ENCODE data around the gene KLHDC1. TPM values are rescaled to one million over a fixed set of nuclear protein-coding genes. Genes with fewer than 3 reads are reported as not detected.
A peak's percentile ranks its signal among the peaks of the same experiment; 100 is the strongest.

KLHDC1 gene
- total RNA-seq, 1 donor from 2014 or later, result 0.98 TPM

- TF ChIP-seq, protein P1, sequence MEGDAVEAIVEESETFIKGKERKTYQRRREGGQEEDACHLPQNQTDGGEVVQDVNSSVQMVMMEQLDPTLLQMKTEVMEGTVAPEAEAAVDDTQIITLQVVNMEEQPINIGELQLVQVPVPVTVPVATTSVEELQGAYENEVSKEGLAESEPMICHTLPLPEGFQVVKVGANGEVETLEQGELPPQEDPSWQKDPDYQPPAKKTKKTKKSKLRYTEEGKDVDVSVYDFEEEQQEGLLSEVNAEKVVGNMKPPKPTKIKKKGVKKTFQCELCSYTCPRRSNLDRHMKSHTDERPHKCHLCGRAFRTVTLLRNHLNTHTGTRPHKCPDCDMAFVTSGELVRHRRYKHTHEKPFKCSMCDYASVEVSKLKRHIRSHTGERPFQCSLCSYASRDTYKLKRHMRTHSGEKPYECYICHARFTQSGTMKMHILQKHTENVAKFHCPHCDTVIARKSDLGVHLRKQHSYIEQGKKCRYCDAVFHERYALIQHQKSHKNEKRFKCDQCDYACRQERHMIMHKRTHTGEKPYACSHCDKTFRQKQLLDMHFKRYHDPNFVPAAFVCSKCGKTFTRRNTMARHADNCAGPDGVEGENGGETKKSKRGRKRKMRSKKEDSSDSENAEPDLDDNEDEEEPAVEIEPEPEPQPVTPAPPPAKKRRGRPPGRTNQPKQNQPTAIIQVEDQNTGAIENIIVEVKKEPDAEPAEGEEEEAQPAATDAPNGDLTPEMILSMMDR (IDR thresholded peaks at IDR 0.05; ENCODE audit: partially characterized antibody, unreplicated experiment), result no peak
- Mint-ChIP-seq H3K36me3 (ENCODE audit: unreplicated experiment) (no peaks in the 10 kb centered on the region), H3K4me1 (ENCODE audit: low read depth, unreplicated experiment) (no peaks in the 10 kb centered on the region), H3K27ac (ENCODE audit: unreplicated experiment) (no peak overlapping the region), H3K9me3 (ENCODE audit: unreplicated experiment) (peaks cover 2% of the 10 kb centered on the region), H3K4me3 (ENCODE audit: unreplicated experiment) (no peak overlapping the region), H3K27me3 (ENCODE audit: unreplicated experiment) (peaks cover 3% of the 10 kb centered on the region)
- no peak for DNase-seq
Measured at GRCh38 chr14:49670475-49670874, 22.4 kb upstream of the KLHDC1 start.

- TF ChIP-seq, protein P1 (IDR thresholded peaks at IDR 0.05; ENCODE audit: partially characterized antibody, unreplicated experiment), result no peak
- Mint-ChIP-seq H3K4me1 (ENCODE audit: low read depth, unreplicated experiment) (no peaks in the 10 kb centered on the region), H3K27ac (ENCODE audit: unreplicated experiment) (no peak overlapping the region), H3K4me3 (ENCODE audit: unreplicated experiment) (no peak overlapping the region), H3K27me3 (ENCODE audit: unreplicated experiment) (peaks cover 1% of the 10 kb centered on the region), H3K9me3 (ENCODE audit: unreplicated experiment) (peaks cover 2% of the 10 kb centered on the region), H3K36me3 (ENCODE audit: unreplicated experiment) (no peaks in the 10 kb centered on the region)
- DNase-seq, result no peak
Measured at GRCh38 chr14:49673586-49673985, 19.3 kb upstream of the KLHDC1 start.

DNA sequence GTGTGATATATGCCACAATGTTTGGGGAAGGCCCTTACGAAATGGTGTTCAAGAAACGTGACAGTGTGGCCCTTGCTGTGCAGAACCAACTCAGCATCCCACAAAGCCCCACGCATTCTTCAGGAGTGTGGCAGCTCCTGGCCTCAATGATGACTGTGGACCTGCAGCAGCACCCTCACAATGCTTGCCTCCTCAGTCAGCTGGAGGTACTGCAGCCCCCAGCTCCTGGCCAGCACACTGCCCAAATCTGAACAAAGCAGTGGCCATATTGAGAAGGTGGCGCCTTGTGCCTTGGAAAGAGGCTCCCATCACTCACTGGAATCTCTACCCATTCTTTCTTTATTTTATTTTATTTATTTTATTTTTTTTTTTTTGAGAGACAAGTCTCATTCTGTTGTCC lies 15.3 kb upstream of the KLHDC1 start:
- no peaks in the 10 kb centered on the region for H3K36me3 Mint-ChIP-seq (ENCODE audit: unreplicated experiment)
- H3K4me3 Mint-ChIP-seq (ENCODE audit: unreplicated experiment), result no peak overlapping the region
- DNase-seq, result no peak
- TF ChIP-seq, protein P1 (IDR thresholded peaks at IDR 0.05; ENCODE audit: partially characterized antibody, unreplicated experiment), result peak; percentile 17
- no peaks in the 10 kb centered on the region for H3K4me1 Mint-ChIP-seq (ENCODE audit: low read depth, unreplicated experiment)
- peaks cover 1% of the 10 kb centered on the region for H3K9me3 Mint-ChIP-seq (ENCODE audit: unreplicated experiment)
- H3K27ac Mint-ChIP-seq (ENCODE audit: unreplicated experiment), result no peak overlapping the region
- H3K27me3 Mint-ChIP-seq (ENCODE audit: unreplicated experiment), result no peaks in the 10 kb centered on the region

DNA sequence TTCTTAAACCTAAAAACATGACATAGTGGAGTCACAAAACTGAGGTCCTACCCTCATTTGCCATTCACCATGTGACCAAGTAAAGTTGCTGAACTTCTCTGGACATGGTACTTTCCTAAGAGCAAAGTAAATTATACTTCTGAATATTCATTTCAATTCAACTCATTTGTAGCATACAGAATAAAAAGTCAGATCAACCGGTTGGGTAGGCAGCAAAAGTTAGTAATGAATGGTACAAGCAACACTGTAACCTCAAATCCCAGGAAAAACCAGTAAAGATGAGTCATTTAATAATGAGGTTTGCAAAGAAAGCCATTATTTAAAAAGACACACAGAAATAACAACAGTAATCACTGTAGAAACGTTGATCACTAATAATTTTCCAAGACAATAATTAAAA lies 13.6 kb upstream of the KLHDC1 start:
- Mint-ChIP-seq H3K4me1 (ENCODE audit: low read depth, unreplicated experiment) (no peaks in the 10 kb centered on the region), H3K27me3 (ENCODE audit: unreplicated experiment) (no peaks in the 10 kb centered on the region), H3K36me3 (ENCODE audit: unreplicated experiment) (no peaks in the 10 kb centered on the region), H3K27ac (ENCODE audit: unreplicated experiment) (no peak overlapping the region), H3K4me3 (ENCODE audit: unreplicated experiment) (no peak overlapping the region), H3K9me3 (ENCODE audit: unreplicated experiment) (no peaks in the 10 kb centered on the region)
- no peak for DNase-seq
- TF ChIP-seq, protein P1 (IDR thresholded peaks at IDR 0.05; ENCODE audit: partially characterized antibody, unreplicated experiment), result no peak

- Mint-ChIP-seq H3K27ac (ENCODE audit: unreplicated experiment) (no peak overlapping the region), H3K27me3 (ENCODE audit: unreplicated experiment) (no peaks in the 10 kb centered on the region), H3K4me1 (ENCODE audit: low read depth, unreplicated experiment) (peaks cover 2% of the 10 kb centered on the region), H3K9me3 (ENCODE audit: unreplicated experiment) (peaks cover 3% of the 10 kb centered on the region), H3K4me3 (ENCODE audit: unreplicated experiment) (peak overlapping the region; percentile 32), H3K36me3 (ENCODE audit: unreplicated experiment) (no peaks in the 10 kb centered on the region)
- TF ChIP-seq, protein P1 (IDR thresholded peaks at IDR 0.05; ENCODE audit: partially characterized antibody, unreplicated experiment), result no peak
- no peak for DNase-seq
Measured at GRCh38 chr14:49686425-49686824, 6.5 kb upstream of the KLHDC1 start.

All from glutamatergic neuron (in vitro differentiated cells).